Parathyroid adenoma (tissue), 2 donors: Measurements from ENCODE around the gene NCBP1.

Source experiments
- H2AFZ ChIP-seq: fragments of 300-600 bp; sonication (generic); one replicate; pipeline ENCODE4 v1.7.0; 2017; ENCODE audit warnings: antibody characterized with exemption, mild to moderate bottlenecking
- H3K27ac ChIP-seq: fragments of 300-600 bp; sonication (generic); one replicate; pipeline ENCODE4 v1.7.0; 2017
- H3K27me3 ChIP-seq: fragments of 300-600 bp; sonication (generic); one replicate; pipeline ENCODE4 v1.7.0; 2017; ENCODE audit warnings: low read length; ENCODE audit not compliant: control insufficient read depth, insufficient read depth
- H3K36me3 ChIP-seq: fragments of 300-600 bp; sonication (generic); one replicate; pipeline ENCODE4 v1.7.0; 2017; ENCODE audit warnings: low read length; ENCODE audit not compliant: control insufficient read depth, insufficient read depth
- H3K4me1 ChIP-seq: fragments of 300-600 bp; sonication (generic); one replicate; pipeline ENCODE4 v1.7.0; 2017; ENCODE audit warnings: control low read depth
- H3K4me2 ChIP-seq: fragments of 300-600 bp; sonication (generic); one replicate; pipeline ENCODE4 v1.7.0; 2017; ENCODE audit warnings: low read length
- H3K4me3 ChIP-seq: fragments of 300-600 bp; sonication (generic); one replicate; pipeline ENCODE4 v1.7.0; 2017; ENCODE audit warnings: low read depth, low read length
- H3K79me2 ChIP-seq: fragments of 300-600 bp; sonication (generic); one replicate; pipeline ENCODE4 v1.7.0; 2017; ENCODE audit warnings: control low read depth
- H3K9ac ChIP-seq: fragments of 300-600 bp; sonication (generic); one replicate; pipeline ENCODE4 v1.7.0; 2017; ENCODE audit warnings: mild to moderate bottlenecking
- H3K9me3 ChIP-seq: fragments of 300-600 bp; sonication (generic); one replicate; pipeline ENCODE4 v1.7.0; 2017; ENCODE audit warnings: low read length; ENCODE audit not compliant: control insufficient read depth
- TF ChIP-seq, protein P1 (sequence below): fragments of 300-600 bp; sonication (generic); IDR thresholded peaks from one replicate; pipeline ENCODE4 v1.7.0; 2017; ENCODE audit warnings: antibody characterized with exemption, mild to moderate bottlenecking
- donor health status: primary hyperparathyroidism.

The NCBP1 gene

GRCh38 chr9:97689401-97690180, 56.0 kb downstream of the NCBP1 start:
- H3K27ac ChIP-seq = no peak overlapping the region
- peaks cover 1% of the 10 kb centered on the region for H3K4me1 ChIP-seq
- no peaks in the 10 kb centered on the region for H3K27me3 ChIP-seq
- H2AFZ ChIP-seq = no peak overlapping the region
- H3K9ac ChIP-seq = no peak overlapping the region
- H3K4me3 ChIP-seq = no peak overlapping the region
- H3K36me3 ChIP-seq = no peaks in the 10 kb centered on the region
- peaks cover 2% of the 10 kb centered on the region for H3K79me2 ChIP-seq
- TF ChIP-seq, protein P1, sequence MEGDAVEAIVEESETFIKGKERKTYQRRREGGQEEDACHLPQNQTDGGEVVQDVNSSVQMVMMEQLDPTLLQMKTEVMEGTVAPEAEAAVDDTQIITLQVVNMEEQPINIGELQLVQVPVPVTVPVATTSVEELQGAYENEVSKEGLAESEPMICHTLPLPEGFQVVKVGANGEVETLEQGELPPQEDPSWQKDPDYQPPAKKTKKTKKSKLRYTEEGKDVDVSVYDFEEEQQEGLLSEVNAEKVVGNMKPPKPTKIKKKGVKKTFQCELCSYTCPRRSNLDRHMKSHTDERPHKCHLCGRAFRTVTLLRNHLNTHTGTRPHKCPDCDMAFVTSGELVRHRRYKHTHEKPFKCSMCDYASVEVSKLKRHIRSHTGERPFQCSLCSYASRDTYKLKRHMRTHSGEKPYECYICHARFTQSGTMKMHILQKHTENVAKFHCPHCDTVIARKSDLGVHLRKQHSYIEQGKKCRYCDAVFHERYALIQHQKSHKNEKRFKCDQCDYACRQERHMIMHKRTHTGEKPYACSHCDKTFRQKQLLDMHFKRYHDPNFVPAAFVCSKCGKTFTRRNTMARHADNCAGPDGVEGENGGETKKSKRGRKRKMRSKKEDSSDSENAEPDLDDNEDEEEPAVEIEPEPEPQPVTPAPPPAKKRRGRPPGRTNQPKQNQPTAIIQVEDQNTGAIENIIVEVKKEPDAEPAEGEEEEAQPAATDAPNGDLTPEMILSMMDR = no peak
- no peaks in the 10 kb centered on the region for H3K9me3 ChIP-seq
- H3K4me2 ChIP-seq = no peak overlapping the region

DNA sequence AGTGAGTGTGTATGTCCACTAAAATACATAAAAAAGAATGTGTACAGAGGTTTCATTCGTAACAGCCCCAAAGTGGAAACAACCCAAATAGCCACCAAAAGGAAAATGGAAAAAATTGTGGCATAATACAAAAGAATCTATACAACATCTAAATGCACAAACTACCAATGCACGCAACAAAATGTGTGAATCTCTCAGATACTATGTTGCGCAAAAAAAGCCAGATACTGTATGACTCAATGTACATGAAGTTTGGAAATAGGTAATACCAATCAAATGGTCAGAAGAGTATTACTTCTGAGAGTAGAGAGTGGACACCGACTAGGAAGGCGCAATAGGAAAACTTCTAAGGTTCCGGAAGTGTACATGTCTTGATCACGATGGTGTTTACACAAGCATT, 61.1 kb downstream of the NCBP1 start:
- H3K79me2 ChIP-seq = peaks cover 12% of the 10 kb centered on the region
- H3K27ac ChIP-seq = no peak overlapping the region
- TF ChIP-seq, protein P1 = no peak
- no peaks in the 10 kb centered on the region for H3K36me3 ChIP-seq
- peak overlapping the region; percentile 84 for H3K4me2 ChIP-seq
- H3K9me3 ChIP-seq = no peaks in the 10 kb centered on the region
- H3K4me1 ChIP-seq = peaks cover 3% of the 10 kb centered on the region
- no peak overlapping the region for H2AFZ ChIP-seq
- no peaks in the 10 kb centered on the region for H3K27me3 ChIP-seq
- H3K4me3 ChIP-seq = no peak overlapping the region
- H3K9ac ChIP-seq = no peak overlapping the region

DNA sequence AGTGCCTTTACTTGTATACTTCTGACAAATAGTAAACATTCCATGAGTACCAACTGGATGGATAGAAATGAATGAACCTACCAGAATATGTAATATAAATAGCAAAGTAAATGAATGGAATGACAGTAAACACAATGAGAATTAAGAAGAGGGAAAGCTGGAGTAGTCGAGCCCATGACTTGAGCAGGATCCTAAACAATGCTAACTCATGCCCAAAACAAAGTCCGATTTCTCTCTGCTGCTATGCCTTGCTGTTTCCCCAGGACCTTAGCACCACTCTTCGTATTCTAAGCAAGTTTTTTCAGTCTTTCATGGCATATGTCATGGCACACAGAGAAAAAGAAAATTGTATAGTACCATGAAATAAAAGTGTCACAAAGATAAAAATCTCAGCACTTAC, 61.8 kb downstream of the NCBP1 start:
- Histone ChIP-seq H3K9ac (no peak overlapping the region), H3K4me1 (peaks cover 3% of the 10 kb centered on the region), H3K4me3 (peak overlapping the region; percentile 78), H2AFZ (no peak overlapping the region), H3K27me3 (no peaks in the 10 kb centered on the region), H3K27ac (no peak overlapping the region), H3K9me3 (no peaks in the 10 kb centered on the region), H3K79me2 (peaks cover 12% of the 10 kb centered on the region), H3K36me3 (no peaks in the 10 kb centered on the region), H3K4me2 (peak overlapping the region; percentile 84)
- TF ChIP-seq, protein P1 = no peak

DNA sequence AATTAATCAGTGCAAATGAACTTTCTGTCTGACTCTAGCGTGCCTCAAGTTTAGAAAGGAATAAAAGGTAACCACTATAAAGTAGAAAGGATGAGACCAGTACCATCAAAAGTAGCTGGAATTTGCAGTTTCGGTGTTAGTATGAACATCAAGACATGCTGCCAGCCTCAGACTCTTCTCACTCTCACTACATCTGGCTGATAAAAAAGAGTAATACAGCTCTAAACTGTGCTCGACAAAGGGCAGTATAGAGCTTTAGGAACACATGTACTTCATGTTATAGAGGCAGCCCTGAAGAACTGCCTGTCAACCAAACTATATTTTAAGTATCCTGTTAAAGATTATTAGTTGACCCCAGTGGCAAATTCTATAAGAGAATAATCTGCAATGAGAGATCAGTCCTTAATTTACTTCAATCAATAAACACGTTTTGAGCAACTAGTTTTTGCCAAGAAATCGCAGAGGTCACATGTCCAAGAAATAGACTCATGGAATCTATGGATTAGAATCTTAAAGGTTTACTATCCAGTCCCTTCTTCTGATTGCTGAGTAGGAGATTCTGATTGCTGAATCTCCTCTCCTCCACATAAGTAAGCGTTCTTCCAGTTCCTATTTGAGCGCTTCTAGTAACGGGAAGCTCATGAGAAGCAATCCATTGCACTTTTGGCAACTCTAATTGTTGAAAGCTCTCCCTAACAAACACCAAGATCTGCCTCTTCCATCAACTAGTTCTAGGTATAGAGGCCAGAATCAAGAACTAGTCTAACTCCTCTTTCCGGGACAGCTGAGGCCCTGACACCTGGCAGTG, 62.6 kb downstream of the NCBP1 start:
- Histone ChIP-seq H3K4me1 (peaks cover 3% of the 10 kb centered on the region), H3K9ac (peak overlapping the region; percentile 47), H3K27me3 (no peaks in the 10 kb centered on the region), H3K4me3 (peak overlapping the region; percentile 78), H3K36me3 (no peaks in the 10 kb centered on the region), H3K4me2 (peak overlapping the region; percentile 84), H3K79me2 (peaks cover 10% of the 10 kb centered on the region), H3K9me3 (no peaks in the 10 kb centered on the region), H3K27ac (peak overlapping the region; percentile 82), H2AFZ (peak overlapping the region; percentile 76)
- TF ChIP-seq, protein P1 = no peak
